Hematopoietic multipotent progenitor cell treated with erythropoietin and hydrocortisone succinate and interleukin-3 and kit ligand, for 6 days (in vitro differentiated cells): Measurements from ENCODE around the gene EXO5.
"Not testable (repeated sequence)": the region's sequence is repeated elsewhere in the genome, so short reads cannot be mapped to it uniquely, and the experiment has no call there.

Source experiments
- DNase-seq: peaks from one replicate; pipeline ENCODE4 v3.0.0-alpha.2; 2015

The EXO5 gene

GRCh38 chr1:40554807-40555206 is 46.2 kb downstream of the EXO5 start:
- DNase-seq, result not testable (repeated sequence)

GRCh38 chr1:40556121-40556520 is 47.6 kb downstream of the EXO5 start:
- DNase-seq, result no peak

GRCh38 chr1:40558241-40558640 is 49.7 kb downstream of the EXO5 start:
- DNase-seq, result not testable (repeated sequence)

- no peak for DNase-seq
Measured at GRCh38 chr1:40562185-40562584, 53.6 kb downstream of the EXO5 start.

- no peak for DNase-seq
Measured at GRCh38 chr1:40563266-40563665, 54.7 kb downstream of the EXO5 start.

GRCh38 chr1:40564506-40564905 is 55.9 kb downstream of the EXO5 start:
- no peak for DNase-seq

GRCh38 chr1:40564913-40565312 is 56.3 kb downstream of the EXO5 start:
- DNase-seq, result no peak
